Measurements from ENCODE around the gene TGFB3.
"Not testable (repeated sequence)": the region's sequence is repeated elsewhere in the genome, so short reads cannot be mapped to it uniquely, and the experiment has no call there.

TGFB3 gene

DNA sequence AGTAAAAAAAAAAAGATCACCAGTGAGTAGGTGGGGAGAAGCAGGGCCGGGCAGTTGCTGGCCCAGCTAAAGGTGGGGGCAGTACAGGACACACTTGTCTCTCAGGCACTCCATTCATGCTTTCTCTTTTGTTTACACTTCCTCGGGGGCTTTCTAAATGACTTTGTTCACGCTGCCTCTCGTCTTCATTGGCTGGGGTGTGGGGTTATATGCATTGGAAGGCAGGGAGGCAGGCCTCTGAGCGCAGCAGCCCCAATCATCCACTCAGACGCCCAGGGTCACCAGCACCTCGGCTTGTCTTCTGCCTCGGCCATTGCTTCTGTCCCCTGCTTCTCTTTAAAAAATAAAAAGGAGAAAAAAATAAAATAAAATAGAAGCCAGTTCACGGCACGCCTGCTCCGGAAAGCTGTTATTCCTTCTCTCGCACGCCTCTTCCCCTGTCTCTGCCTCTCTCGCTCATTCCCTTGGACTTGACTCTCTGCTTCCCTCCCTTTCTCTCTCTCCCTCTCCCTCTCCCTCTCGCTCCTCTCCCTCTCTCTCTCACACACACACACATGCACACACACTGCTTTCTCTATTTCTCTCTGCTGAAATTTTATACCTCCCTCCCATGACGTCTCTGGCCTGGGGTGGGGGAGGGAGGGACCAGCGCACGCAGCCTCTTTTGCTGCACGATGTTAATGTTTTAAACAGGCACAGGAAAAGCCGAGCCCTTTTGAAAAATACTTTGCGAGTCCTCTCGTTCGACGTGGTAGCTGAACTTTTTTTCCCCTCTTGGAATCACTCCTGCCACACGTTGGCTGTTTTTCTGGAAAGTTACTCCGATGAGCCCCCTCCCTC, at the start of gene TGFB3:
TSS of gene TGFB3 (minus strand) at position 570 of the 840 bp plus-strand sequence. CDS start 1,102 bp downstream, outside the sequence.
- peak; percentile 95 for DNase-seq (ENCODE audit: low read depth)

DNA sequence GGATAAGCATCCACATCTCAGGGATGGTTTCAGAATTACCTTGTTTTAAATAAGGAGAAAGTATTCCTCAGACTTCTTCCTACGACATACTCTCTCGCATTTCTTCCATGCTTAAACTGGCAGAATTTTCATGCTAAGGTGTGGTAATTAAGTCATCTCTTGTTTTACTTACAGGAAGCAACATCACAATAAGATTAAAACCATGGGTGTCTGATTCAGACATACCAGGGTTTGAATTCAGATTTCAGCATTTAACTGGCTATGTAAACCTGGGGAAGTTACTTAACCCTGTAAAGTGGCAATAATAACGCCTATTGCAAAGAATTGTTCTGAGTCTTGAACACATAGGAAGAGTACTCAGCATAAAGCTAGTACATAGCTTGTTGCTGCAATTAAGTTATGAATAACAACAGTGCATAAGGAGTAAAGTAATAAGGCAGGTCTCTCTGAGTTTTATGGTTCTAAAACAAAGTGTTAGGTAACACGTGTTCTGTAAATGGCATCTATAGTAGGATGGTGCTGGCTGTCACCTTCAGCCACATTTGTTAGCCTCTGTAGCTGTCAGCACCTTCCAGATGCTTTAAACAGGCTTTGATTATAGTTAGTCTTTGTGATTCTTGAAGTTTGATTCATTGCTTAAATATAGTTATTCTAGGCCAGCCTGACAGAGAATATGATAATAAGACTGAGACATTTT, 42.6 kb upstream of the TGFB3 start:
- no peak for DNase-seq (ENCODE audit: low read depth)

GRCh38 chr14:76023757-76024156, 42.0 kb upstream of the TGFB3 start:
- DNase-seq (ENCODE audit: low read depth), result no peak

- peak; percentile 28 for DNase-seq (ENCODE audit: low read depth)
These were observed 41.2 kb upstream of the TGFB3 start for GRCh38 chr14:76022991-76023390.

DNA sequence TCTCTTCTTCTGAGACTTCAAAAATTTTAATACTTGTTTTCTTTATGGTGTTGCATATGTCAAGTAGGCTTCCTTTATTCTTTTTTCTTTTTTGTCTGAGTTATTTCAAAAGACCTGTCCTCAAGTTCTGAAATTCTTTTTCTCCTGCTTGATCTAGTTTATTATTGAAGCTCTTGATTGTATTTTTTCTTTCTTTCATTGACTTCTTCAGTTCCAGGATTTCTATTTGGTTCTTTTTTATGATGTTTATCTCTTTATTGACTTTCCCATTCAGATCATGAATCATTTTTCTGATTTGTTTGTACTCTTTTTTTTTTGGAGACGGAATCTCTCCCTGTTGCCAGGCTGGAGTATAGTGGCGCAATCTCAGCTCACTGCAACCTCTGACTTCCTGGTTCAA, 37.9 kb upstream of the TGFB3 start:
- DNase-seq (ENCODE audit: low read depth), result no peak

- DNase-seq (ENCODE audit: low read depth), result no peak
These were observed 33.9 kb upstream of the TGFB3 start for GRCh38 chr14:76015668-76016067.

- no peak for DNase-seq (ENCODE audit: low read depth)
These were observed 33.4 kb upstream of the TGFB3 start for GRCh38 chr14:76015191-76015590.

GRCh38 chr14:76012354-76012753, 30.6 kb upstream of the TGFB3 start:
- DNase-seq (ENCODE audit: low read depth), result peak; percentile 19

DNA sequence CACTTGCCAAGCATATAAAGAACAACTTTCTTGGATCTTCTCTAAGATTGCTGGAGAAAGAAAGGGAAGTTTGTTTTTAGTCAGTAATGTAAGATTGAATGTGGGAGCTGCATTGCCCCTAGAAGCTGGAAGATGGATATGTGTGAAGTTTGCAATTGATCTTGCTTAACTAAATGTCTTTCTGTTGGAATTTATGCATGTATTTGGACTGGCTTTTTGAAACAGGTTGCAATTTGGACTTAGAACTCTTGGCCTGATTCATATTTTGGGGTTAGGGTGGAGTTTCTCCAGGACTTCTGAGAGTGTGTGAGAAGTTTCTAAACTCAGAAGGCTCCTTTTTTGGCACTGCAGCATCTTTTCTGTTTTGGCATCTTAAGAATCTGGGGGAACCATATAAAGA, 30.1 kb upstream of the TGFB3 start:
- no peak for DNase-seq (ENCODE audit: low read depth)

DNA sequence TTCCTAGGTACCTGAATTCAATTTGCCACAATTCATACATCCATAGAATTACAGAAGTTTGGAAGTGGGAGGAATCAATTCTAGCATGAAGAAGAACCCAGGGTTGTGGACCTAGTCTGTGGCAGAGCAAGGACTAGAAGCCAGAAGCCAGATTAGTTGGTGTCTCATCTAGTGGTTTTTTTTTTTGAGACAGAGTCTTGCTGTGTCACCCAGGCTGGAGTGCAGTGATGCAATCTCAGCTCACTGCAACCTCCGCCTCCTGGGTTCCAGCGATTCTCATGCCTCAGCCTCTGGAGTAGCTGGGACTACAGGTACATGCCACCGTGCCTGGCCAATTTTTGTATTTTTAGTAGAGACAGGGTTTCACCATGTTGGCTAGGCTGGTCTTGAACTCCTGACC, 27.8 kb upstream of the TGFB3 start:
- not testable (repeated sequence) for DNase-seq (ENCODE audit: low read depth)

DNA sequence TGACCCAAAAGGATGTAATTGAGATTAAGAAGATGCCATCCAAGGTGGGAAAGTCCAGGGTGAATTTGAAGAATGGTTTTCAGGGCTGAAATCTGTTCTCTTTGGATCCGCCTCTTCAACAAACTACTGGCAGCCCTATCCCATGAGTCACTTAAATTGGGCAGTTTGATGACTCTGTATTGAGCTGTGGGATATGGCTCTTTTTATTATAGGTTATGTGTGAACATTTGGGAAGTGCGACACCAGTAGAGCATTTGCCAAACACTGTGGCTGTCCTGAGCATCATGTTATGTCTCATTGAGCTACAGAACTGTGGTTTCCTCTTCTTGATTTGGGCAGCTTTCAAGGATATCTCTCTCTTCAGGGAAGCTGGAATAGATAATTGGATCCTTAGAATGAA, 26.1 kb upstream of the TGFB3 start:
- no peak for DNase-seq (ENCODE audit: low read depth)

- DNase-seq (ENCODE audit: low read depth), result no peak
These were observed 25.6 kb upstream of the TGFB3 start for GRCh38 chr14:76007379-76007778.

- DNase-seq (ENCODE audit: low read depth), result no peak
These were observed 24.5 kb upstream of the TGFB3 start for GRCh38 chr14:76006253-76006652.

- DNase-seq (ENCODE audit: low read depth), result no peak
These were observed 20.6 kb upstream of the TGFB3 start for GRCh38 chr14:76002383-76002782.

- DNase-seq (ENCODE audit: low read depth), result no peak
These were observed 17.9 kb upstream of the TGFB3 start for GRCh38 chr14:75999511-76000190.

DNA sequence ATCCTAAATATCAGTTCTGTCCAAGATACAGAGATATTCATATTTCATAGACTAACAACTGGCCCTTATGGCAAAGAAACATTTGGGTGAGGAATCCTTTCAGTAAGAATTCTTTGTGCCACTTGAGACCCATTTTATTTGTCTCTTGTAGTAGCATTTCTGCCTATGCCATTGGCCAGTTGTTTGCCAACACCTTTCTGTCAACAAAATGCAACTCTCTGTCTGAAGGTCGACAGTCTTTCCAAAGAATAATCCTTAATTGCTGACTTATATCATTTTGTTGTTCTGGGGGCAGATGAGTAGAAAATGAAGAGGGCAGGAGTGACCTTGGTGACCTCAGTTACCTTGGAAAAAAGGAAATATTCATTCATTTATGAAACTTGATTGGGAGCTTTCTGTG, 14.7 kb upstream of the TGFB3 start:
- DNase-seq (ENCODE audit: low read depth), result no peak

- peak; percentile 38 for DNase-seq (ENCODE audit: low read depth)
These were observed 13.7 kb upstream of the TGFB3 start for GRCh38 chr14:75995372-75996041.

DNA sequence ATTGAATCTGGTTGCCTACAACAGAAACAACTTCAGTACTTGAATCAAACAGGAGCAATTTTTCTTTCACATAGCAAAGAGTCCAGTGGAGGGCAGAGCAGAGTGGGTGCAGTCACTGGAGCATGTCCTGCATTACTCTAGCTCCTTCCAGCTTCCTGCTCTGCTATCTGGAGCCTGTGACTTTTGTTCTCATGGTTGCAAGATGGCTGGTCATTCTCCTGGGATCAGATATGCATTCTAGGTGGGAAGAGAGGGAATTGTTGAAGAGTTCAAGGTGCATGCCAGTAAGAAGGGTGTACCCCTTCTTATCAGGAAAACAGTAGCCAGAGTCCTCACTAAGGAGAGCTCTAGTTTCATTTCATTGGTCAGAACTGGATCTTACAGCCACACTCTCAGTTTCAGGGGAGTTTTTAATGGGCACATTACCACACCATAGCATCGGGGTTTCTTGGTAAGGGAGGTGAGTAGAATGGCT, 11.8 kb upstream of the TGFB3 start:
- no peak for DNase-seq (ENCODE audit: low read depth)

DNA sequence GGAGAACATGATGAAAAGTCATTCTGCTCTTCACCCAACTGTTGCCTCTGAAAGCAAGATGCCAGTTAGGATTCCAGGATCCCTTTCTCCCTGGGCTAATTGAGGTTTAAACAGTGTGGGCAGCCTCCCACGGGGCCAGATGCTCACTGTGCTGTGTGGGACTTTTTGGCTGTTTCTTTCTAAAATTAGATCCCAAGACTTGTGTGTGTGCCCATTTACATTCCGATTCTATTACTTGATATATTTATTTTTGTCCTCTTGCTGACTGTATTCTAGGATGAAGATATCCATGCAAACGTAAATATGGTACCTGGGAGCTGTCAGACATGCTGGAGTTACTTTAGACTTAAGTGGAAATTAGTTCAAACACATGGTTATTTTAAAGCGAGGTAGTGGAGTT, 10.0 kb upstream of the TGFB3 start:
- no peak for DNase-seq (ENCODE audit: low read depth)

GRCh38 chr14:75990297-75990696, 8.5 kb upstream of the TGFB3 start:
- DNase-seq (ENCODE audit: low read depth), result no peak

DNA sequence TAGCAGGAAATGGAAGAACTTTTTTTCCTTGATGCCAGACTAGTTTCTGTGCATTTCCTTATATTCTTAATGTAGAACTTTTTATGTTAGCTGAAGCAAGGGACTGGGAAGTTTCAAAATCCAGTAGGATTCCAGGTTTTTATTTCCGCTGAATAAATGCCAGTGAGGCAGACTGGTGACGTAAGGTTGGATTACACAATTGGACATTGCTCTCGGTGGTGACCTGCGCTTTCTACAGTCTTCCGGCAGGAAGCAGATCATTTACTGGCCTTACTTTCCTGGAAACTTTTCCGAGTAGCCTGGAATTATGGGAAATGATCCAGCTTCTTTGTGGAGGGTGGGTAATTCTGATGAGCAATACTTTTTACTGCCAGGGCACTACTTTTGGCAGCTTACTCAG, 7.3 kb upstream of the TGFB3 start:
- DNase-seq (ENCODE audit: low read depth), result peak; percentile 80
